ENCODE results near the gene TENM3.
"Not testable (repeated sequence)": the region's sequence is repeated elsewhere in the genome, so short reads cannot be mapped to it uniquely, and the experiment has no call there.

The TENM3 gene

DNA sequence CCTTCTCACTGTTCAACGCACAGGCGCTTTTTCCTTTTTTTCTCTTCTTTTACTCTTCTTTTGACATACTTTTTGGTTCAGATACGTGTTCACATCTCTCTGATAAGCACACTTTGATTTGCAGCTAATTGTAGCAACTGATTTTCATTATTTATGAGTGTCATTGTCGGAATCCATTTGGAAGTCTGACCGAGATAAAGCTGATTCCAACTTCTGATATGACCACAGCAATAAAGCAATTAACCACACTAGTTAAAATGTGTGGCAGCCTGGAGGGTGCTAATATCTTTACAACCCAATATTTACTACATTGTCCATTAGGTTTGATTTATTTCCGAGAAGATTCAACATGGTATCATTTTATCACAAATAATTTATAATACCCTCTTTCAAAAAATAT, 101.8 kb downstream of the TENM3 start:
- DNase-seq = no peak

DNA sequence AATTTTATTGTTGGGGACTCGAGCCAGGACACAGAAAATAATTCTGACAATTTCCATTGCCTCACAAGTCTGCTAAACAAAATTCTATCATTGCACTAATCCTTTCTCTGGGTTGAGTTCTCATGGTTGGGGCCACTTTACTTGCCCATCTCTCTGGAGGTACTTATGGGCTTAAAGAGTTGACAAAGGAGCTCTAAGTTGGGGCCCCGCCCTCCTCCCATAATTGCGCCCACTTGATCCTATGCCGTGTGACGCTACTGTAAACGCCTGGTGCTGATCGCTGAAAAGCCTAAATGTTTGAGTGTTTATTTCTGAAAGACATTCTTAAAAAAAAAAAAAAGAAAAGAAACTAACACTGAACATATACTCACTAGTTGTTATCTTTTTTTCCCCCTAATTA, 103.0 kb downstream of the TENM3 start:
- no peak for DNase-seq

DNA sequence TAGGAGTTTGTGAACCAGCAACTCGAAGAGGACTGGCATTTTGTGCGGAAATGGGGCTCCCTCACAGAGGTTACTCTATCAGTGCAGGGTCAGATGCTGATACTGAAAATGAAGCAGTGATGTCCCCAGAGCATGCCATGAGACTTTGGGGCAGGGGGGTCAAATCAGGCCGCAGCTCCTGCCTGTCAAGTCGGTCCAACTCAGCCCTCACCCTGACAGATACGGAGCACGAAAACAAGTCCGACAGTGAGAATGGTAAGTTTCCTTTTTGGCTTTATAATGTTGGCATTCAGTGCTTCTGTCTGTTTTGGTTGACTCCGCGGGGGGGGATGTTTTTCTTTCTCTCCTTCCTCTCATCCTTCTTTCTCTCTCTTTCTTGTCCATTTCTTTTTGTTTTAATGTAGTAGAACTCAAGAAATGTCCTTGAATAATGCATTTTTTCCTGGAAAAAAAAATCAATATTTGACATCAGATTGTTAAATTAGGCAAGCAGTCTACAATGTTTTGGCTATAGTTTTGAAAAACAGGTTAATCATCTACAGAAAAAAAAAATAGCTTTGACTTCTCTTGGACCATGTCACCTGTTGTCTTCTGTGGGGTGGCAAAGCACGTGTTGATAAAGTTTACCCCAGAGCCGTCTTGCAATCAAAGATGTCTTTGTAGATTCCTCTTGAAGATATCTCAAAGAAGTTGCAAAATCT, 103.6 kb downstream of the TENM3 start:
- DNase-seq = no peak

- DNase-seq = no peak
Measured at GRCh38 chr4:182348779-182349326, 105.7 kb downstream of the TENM3 start.

- DNase-seq = no peak
Measured at GRCh38 chr4:182350041-182350440, 106.8 kb downstream of the TENM3 start.

DNA sequence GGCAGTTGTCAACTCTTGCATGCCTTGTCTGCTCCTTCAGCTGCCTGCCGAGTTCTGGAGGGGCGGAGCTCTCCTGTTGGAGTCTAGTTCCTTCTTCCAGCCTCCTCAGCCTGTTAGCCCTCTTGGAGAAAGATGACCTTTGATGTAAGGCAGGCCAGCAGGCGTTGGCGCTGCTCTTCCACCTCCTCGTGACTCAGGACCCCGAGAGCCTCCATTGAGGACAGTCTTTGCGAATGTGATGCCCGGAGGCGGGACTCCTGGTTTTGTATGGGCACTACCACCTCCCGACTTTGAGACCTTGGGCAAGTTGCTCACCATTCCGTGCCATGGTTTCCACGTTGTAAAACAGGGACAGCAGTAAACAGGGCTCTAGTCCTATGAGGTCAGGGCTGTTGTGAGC, 108.3 kb downstream of the TENM3 start:
- no peak for DNase-seq

DNA sequence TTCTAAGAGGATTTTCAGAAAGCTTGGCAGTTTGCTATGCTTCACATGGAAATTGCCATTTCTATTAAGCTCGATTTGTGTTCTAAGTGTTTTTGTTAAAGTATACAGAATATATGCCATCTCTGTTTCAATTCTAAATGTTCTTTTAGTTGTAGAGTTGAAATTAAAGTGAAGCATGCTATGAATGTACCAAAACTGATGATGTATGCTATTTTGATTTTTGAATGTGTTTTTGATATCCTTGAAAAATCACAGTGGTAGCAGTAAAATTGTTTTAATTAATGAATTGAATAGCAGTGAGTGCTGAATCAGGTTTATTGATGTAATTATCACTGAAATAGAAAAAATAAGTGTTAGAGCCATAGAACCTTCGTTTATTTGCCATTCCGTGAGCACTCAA, 110.9 kb downstream of the TENM3 start:
- DNase-seq = no peak

DNA sequence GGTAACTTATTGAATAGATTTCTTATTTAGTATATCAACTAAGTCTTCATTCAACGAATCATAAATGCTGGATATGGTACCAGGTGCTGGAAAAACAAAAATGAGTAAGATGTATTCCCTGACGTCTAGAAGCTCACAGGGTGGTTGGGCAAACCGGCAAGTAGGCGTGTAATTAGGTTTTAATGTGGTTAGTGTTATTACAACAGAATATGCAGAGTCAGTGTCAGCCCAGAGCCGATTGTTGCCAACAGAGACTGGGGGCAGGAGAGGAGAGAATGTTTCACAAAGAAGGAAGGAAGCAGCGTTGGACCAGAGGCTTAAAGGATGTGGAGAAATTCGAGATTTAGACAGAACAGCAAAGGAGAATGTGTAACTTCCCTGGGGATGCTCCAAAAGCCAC, 111.7 kb downstream of the TENM3 start:
- DNase-seq = no peak

DNA sequence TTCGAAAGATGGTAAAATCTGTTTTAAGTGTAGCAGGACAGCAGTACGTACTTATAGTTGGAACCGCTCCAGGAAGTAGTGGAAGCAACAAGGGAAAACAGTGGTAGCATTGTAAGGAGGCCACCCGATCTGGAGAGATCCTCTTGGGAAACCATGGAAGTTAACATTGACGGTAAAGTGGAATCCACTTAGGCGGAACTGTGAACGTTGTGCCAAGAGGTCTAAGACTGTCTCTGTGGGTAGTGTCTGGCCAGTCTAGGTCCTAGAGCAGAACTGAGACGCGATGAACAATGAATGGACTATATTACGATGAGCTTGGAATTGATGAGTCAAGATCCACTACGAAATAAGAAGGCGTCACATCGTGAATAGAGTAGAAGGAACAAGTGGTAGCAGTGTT, 124.0 kb downstream of the TENM3 start:
- DNase-seq = no peak

GRCh38 chr4:182369211-182369610, 126.0 kb downstream of the TENM3 start:
- no peak for DNase-seq

- DNase-seq = no peak
Measured at GRCh38 chr4:182370491-182370890, 127.3 kb downstream of the TENM3 start.

DNA sequence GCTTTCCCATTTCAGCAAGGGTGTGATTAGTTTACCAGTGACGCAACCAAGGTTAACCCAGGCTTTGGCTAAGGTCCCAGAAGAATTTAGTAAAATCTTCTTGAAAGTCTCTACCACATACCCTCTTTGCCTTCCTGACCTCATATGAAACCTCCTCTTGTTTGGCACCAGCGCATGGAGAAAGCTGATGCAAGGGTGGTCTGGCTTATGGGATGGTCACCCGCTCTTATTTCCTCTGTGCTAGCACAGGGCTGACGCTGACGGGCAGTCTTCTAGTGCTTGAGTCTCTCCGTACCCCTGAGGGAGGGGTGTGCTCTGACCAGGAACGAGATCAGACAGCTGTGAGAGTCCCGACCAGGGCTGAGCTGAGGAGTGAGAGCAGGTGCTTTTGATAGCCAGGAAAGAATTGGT, 137.6 kb downstream of the TENM3 start:
- no peak for DNase-seq

GRCh38 chr4:182382941-182383340, 139.7 kb downstream of the TENM3 start:
- DNase-seq = no peak

DNA sequence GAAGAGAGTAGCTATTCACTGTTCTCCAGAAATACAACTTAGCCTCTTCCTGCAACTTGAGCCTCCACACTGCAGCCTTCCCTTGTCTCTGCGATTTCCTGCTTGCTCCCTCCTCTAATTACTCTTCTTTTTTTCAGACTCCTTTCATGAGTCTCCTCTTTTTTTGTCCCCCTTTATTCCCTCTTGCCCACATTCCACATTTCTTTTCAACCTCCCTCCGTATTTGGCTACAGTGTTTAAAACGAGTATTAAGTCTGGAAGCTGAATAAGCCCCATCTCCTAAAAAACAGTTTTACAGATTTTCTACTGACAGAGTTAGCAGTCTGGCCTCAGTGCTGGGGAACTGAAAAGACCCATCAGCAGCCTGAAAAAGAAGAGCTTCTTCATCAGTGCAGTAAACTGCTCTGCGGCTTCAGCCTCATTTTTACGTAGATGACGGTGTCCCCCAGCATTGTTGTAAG, 141.5 kb downstream of the TENM3 start:
- no peak for DNase-seq

GRCh38 chr4:182385897-182386296, 142.7 kb downstream of the TENM3 start:
- no peak for DNase-seq

DNA sequence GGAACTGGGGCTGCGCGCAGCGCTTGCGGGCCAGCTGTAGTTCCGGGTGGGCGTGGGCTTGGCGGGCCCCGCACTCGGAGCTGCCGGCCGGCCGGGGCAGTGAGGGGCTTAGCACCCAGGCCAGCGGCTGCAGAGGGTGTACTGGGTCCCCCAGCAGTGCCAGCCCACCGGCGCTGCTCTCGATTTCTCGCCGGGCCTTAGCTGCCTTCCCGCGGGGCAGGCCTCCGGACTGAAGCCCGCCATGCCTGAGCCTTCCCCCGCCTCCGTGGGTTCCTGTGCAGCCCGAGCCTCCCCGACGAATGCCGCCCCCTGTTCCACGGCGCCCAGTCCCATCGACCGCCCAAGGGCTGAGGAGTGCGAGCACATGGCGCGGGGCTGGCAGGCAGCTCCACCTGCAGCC, 143.4 kb downstream of the TENM3 start:
- not testable (repeated sequence) for DNase-seq

- no peak for DNase-seq
Measured at GRCh38 chr4:182391111-182391684, 148.0 kb downstream of the TENM3 start.

DNA sequence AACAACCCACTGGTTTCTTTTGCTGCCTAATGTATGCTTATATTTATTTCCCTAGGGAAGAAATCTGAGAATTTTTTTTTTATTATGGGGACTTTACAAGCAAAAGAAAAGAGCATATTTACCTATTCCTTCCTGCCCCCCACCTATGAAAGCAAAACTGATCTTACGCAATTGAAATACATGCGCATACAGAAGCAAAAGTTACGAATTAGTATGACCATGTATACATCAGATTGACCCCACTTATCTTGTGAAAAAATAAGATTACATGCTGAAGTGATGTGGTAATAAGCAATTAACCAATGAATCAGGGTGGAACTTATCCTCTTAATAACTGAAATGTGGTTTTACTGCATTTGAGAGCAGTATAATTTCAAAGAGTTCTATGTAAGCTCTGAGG, 151.0 kb downstream of the TENM3 start:
- no peak for DNase-seq

DNA sequence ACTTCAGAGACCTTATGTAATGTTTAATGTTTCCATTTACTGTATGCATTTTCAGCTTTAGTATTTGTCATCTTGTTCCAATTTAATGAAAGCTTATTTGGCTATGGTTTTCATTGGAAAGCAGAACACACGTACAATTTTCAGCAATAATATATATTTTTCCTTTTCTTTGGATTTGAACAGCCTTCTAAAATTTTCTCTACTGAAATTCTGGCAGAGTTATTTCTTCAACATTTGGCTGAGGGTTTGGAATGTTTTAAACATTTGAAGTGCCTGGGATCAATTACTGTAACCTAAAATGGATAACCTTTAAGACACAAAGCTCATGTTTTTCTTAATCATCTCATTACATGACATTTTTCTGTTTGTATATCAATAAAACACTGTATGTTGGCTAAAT, 156.9 kb downstream of the TENM3 start:
- no peak for DNase-seq

- DNase-seq = no peak
Measured at GRCh38 chr4:182400790-182401189, 157.6 kb downstream of the TENM3 start.

- no peak for DNase-seq
Measured at GRCh38 chr4:182404376-182404775, 161.2 kb downstream of the TENM3 start.

GRCh38 chr4:182405087-182405486, 161.9 kb downstream of the TENM3 start:
- DNase-seq = no peak

DNA sequence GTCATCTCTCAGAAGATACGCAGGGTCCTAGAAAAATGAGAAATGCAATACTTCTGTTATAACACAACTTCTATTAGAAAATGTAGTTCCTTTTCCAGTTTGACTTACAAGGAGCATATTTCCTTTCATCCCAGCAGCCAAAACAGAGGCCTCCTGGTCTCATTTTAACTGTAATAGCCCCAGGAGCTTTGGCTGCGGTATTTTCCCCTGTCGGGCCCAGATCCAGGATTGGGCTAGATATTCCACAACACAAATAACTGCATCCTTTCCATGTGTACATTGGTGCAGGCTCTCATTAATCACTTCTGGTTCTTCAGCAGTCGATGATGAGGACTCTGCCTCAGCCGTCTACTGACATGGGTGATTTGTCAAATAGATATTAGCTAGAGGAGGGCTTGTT, 166.1 kb downstream of the TENM3 start:
- DNase-seq = no peak

GRCh38 chr4:182411391-182411790, 168.2 kb downstream of the TENM3 start:
- no peak for DNase-seq

DNA sequence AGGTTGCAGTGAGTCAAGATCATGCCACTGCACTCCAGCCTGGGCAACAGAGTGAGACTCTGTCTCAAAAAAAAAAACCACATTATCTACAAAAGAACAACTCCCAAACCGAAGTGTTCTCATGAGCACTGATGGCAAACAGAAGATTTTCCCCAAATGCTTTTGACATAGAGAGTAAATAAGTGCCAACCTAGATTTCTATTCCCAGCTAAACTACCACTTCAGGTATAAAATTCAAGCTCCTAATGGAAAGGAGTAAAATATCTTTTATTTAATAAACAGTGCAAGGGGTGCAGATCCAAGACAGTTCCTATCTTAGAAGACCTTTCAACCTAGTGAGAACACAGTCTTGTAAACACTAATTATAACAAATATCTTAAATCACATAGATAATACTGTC, 170.3 kb downstream of the TENM3 start:
- DNase-seq = no peak
